GM18505 (cell line): ENCODE results near the gene TMEM131.
A peak's percentile ranks its signal among the peaks of the same experiment; 100 is the strongest.
"Not testable (repeated sequence)": the region's sequence is repeated elsewhere in the genome, so short reads cannot be mapped to it uniquely, and the experiment has no call there.

Source experiments
- ATAC-seq: cut with Tn5 transposase; IDR thresholded peaks from one replicate; pipeline ENCODE4 v1.9.1; 2021; ENCODE audit not compliant: unreplicated experiment
- POLR2A ChIP-seq: IDR thresholded peaks from 4 replicates; pipeline ENCODE4 v1.6.1; 2011; ENCODE audit warnings: borderline replicate concordance; ENCODE audit not compliant: insufficient read depth, insufficient read length; ENCODE audit errors: extremely low read depth

TMEM131 gene

DNA sequence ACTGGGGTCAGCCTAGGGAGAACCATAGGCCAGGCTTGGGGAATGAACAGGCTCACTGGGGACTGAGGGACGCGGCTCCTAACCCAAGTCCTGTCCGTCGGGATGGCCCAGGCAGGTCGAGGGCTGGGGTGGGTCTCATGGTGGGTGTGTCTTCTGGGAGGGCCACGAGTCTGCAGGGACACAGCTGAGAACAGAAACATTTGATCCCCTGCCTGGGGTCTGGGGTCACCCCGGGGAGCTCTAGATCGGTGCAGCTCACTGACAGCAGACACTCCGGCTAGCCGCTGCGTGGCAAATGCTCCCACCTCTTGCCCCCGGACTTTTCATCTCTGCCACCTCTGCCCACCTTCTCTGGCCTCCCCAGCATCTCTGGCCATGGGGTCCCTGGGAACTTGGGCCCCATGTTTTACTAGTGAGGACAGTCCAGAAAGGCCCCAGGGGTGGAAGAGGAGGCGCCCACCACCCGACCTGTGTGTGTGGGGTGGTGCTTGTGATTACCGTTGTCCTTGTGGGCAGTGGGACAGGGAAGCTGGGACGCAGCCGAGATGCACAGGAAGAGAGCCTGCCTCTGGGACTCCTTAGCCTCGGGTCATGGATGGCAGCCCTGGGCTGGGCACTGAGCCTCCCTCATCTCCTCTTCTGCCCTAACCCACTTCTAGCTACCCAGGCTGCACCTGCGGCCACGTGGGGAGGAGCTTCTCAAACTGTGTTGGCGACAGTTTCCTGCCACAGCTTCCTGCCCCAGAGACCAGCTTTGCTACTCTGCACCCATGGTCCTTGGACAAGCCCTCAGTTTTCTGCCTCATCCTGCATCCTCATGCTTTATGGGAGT lies 277.5 kb downstream of the TMEM131 start:
- TF ChIP-seq POLR2A: peak; percentile 44
- no peak for ATAC-seq

- no peak for ATAC-seq
- TF ChIP-seq POLR2A: no peak
These were observed 278.1 kb downstream of the TMEM131 start for GRCh38 chr2:97717613-97717995.

DNA sequence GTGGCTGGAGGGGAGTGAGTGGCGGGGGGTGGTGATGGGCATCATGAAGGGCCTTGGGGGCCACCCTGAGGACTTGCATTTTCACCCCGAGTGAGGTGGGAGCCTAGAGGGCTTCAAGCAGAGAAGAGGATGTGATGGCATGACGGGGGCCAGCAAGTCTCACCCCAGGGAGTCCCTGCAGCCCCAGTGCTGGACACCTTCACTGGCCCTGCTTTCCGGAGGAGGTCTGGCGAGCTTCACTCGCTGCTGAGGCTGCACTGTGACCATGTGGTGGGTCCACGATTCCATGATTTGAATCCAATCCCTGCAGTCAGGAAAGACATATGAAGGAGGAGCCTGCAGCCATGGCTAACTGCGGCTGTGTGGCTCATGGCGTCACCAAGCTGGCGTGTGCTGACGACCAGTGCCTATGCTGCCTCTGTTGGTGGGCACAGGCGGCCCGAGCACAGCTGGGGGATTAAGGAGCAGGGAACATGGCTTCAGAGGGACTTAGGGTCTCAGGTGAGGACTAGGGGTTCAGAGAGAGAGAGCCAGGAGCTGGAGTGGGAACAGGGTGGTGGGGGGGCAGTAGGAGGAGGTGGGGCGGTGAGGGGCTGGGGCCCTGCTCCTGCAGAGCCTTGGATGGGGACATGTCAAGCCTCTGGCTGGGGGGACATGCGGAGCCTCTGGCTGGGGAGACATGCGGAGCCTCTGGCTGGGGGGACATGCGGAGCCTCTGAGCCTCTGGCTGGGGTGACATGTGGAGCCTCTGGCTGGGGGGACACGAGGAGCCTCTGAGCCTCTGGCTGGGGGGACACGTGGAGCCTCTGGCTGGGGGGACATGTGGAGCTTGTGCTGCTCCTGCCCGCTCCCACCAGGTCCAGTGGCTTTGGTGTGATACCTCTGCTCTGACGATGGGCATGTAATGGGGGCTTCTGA lies 278.8 kb downstream of the TMEM131 start:
- no peak for TF ChIP-seq POLR2A

DNA sequence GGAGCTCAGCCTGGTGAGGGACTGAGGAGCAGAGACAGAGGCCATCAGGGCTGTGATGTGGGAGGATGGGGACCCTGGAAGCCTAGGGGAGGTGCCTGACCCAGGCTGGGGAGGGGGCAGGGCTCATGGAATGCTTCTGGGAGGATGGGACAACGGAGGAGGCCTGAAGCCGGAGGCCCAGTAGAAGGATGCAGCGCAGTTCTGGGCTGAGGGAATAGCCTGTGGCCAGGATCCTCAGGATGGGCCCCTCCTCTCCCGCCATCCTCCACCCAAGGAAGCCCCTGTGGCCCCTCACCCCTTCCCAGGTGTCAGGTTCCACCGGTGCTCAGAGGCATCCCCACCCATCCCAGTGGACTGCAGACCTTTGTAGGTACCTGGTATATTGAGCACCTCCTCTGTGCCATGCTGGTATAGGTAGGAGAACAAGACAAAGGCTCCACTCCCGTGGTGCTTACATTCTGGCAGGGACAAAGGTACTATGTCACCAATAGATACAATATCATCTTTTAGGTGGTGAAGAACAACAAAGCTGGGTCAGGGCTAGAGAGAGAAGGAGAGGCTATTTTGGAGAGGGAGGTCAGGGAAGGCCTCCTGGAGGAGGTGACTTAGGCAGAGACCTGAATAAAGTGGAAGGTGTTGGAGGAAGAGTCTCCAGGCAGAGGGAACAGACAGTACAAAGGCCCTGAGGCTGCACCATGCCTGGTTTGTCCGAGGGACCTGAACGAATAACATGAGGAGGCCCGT lies 279.6 kb downstream of the TMEM131 start:
- TF ChIP-seq POLR2A: no peak

More for the DNA sequence above, 278.8 kb downstream of the TMEM131 start:
- no peak for ATAC-seq

DNA sequence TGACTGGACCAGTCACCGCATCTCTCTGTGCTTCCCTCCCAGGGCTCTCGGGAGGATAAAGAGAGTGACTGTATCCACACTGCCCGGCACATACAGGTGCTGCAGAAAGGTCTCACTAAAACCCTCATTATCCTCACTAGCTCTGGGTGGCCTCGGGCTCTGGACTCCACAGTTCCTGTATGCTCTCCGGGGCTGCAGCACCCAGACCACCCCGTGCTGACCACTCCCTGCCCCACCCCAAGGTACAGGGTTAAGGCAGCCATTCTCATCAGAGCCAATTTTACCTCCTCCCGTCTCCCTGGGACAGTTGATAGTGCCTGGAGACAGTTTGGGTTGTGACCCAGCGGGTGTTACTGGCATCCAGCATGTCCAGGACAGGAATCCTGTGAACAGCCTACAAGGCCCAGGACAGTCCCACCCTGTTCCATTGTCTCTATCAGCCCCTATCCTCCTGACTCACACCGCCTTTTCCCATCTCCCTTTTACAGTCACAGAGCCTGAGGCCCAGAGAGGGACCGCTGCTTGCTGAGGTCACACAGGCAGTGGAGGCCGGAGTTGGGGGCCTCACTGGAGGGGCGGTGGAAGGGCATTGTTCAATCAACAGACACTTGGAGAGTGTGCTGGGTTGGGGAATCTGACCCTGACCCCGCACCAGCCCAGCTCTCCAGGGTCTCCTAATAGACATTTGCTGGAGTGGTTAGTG lies 280.6 kb downstream of the TMEM131 start:
- no peak for ATAC-seq
- no peak for TF ChIP-seq POLR2A

More for the DNA sequence above, 279.6 kb downstream of the TMEM131 start:
- ATAC-seq: no peak

GRCh38 chr2:97714084-97714949 lies 281.4 kb downstream of the TMEM131 start:
- no peak for ATAC-seq
- no peak for TF ChIP-seq POLR2A

GRCh38 chr2:97713296-97714083 lies 282.3 kb downstream of the TMEM131 start, which contains the start of gene ZAP70:
Gene ZAP70, plus strand, starts transcription at chr2:97713576. Its CDS starts 10,461 bp downstream, at chr2:97724037.
- ATAC-seq: no peak
- TF ChIP-seq POLR2A: no peak

DNA sequence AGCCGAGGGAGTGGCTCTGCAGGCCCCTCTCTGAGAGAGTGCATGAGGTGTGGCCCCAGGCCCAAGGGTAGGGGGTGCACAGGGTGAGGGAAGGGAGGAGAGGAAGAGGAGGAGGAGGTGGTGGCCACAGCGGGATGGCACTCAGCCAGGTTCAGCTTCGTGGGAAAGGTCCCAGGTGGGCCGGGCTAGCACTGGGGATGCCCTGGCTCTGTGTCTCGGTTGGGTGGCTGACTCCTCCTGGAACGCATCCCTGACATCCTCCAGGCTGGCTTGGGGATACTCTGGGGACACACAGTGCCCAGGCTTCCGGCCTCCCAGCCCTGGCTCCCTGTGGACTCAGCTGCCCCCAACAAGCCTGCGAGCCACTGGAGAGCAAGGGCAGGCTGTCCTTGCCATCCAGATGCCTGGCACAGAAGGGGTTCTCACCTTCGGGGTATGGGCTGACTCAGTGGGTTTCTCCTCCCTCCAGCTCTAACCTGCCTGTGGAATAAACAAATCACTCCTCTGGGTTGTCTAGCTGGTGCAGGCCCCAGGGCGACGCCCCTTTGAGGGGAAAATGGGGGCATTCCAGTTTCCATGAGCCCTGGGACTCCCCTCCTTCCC lies 283.0 kb downstream of the TMEM131 start:
- ATAC-seq: no peak
- no peak for TF ChIP-seq POLR2A

GRCh38 chr2:97712175-97712574 lies 283.6 kb downstream of the TMEM131 start:
- ATAC-seq: not testable (repeated sequence)

- no peak for TF ChIP-seq POLR2A
- no peak for ATAC-seq
These were observed 284.4 kb downstream of the TMEM131 start for GRCh38 chr2:97711394-97711711.

- ATAC-seq: no peak
- no peak for TF ChIP-seq POLR2A
These were observed 287.1 kb downstream of the TMEM131 start for GRCh38 chr2:97708608-97709007.
